ENCODE measurements around the gene PTPN13. TPM values are rescaled to one million over a fixed set of nuclear protein-coding genes. Genes with fewer than 3 reads are reported as not detected.

The PTPN13 gene
- total RNA-seq, 1 experiment from 2014 or later, result 12.5 TPM

DNA sequence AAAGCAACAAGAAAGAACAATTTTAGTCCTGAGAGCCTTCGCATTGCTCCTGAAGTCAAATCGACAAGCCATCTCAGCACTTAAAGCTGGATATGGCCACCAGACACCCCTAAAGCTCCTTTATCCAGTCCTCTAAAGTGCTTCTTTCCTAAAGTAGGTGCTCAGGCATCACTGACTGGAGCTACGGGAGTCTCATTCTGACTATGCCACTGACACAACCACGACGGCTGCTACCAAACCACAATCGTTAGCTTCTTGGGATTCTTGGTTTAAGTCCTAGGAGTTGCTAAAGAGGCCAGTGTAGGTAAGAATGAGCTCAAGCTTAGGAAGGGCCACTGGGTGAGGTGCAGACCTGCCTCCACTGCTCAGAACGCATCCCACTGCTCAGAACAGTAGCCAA, 254.0 kb downstream of the PTPN13 start:
- Histone ChIP-seq H3K4me1 (ENCODE audit: control insufficient read depth, insufficient read depth, low read length) (no peaks in the 10 kb centered on the region), H3K4me3 (ENCODE audit: low read depth in 2 of 2, low read length in 2 of 2) (no peak overlapping the region), H3K27ac (ENCODE audit: low read length) (no peak overlapping the region), H3K9me3 (ENCODE audit: control insufficient read depth, insufficient read depth, low read depth, low read length) (no peaks in the 10 kb centered on the region), H3K27me3 (ENCODE audit: control insufficient read depth, insufficient read depth, low read length) (no peaks in the 10 kb centered on the region), H3K36me3 (ENCODE audit: control insufficient read depth, insufficient read depth, low read length) (no peaks in the 10 kb centered on the region)
- intact Hi-C loops (cut with micrococcal nuclease; ENCODE audit: unreplicated experiment) (no loop called here), in situ Hi-C loops (cut with HindIII; ENCODE audit: low pct_unique_long_range_greater_than_20kb, low sequenced_read_pairs) (no loop called here)
- DNase-seq (ENCODE audit: low read depth, low spot score) (no peak), ATAC-seq (no peak)
- CTCF ChIA-PET, result no interaction called here
- no TSS peak for BruUV-seq (replicated peaks)
- POLR2A ChIA-PET, result interaction anchor here (0.5 kb wide), 1 partner anchor 10 kb away, joined by 9 read pairs; no protein-coding TSS in a partner anchor
- TF ChIP-seq, protein P1, sequence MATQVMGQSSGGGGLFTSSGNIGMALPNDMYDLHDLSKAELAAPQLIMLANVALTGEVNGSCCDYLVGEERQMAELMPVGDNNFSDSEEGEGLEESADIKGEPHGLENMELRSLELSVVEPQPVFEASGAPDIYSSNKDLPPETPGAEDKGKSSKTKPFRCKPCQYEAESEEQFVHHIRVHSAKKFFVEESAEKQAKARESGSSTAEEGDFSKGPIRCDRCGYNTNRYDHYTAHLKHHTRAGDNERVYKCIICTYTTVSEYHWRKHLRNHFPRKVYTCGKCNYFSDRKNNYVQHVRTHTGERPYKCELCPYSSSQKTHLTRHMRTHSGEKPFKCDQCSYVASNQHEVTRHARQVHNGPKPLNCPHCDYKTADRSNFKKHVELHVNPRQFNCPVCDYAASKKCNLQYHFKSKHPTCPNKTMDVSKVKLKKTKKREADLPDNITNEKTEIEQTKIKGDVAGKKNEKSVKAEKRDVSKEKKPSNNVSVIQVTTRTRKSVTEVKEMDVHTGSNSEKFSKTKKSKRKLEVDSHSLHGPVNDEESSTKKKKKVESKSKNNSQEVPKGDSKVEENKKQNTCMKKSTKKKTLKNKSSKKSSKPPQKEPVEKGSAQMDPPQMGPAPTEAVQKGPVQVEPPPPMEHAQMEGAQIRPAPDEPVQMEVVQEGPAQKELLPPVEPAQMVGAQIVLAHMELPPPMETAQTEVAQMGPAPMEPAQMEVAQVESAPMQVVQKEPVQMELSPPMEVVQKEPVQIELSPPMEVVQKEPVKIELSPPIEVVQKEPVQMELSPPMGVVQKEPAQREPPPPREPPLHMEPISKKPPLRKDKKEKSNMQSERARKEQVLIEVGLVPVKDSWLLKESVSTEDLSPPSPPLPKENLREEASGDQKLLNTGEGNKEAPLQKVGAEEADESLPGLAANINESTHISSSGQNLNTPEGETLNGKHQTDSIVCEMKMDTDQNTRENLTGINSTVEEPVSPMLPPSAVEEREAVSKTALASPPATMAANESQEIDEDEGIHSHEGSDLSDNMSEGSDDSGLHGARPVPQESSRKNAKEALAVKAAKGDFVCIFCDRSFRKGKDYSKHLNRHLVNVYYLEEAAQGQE (IDR thresholded peaks at IDR 0.05; ENCODE audit: insufficient read depth in 1 of 2, low read depth in 2 of 2, low read length in 1 of 2), result no peak
- TF ChIP-seq SIN3A (IDR thresholded peaks at IDR 0.05; ENCODE audit: borderline replicate concordance, insufficient read depth, low read depth, low read length) (no peak), POLR2AphosphoS5 (IDR thresholded peaks at IDR 0.05; ENCODE audit: low read depth, low read length) (no peak), CTCF (IDR thresholded peaks at IDR 0.05) (no peak), TCF7L2 (IDR thresholded peaks at IDR 0.05; ENCODE audit: low read depth, low read length) (no peak)

DNA sequence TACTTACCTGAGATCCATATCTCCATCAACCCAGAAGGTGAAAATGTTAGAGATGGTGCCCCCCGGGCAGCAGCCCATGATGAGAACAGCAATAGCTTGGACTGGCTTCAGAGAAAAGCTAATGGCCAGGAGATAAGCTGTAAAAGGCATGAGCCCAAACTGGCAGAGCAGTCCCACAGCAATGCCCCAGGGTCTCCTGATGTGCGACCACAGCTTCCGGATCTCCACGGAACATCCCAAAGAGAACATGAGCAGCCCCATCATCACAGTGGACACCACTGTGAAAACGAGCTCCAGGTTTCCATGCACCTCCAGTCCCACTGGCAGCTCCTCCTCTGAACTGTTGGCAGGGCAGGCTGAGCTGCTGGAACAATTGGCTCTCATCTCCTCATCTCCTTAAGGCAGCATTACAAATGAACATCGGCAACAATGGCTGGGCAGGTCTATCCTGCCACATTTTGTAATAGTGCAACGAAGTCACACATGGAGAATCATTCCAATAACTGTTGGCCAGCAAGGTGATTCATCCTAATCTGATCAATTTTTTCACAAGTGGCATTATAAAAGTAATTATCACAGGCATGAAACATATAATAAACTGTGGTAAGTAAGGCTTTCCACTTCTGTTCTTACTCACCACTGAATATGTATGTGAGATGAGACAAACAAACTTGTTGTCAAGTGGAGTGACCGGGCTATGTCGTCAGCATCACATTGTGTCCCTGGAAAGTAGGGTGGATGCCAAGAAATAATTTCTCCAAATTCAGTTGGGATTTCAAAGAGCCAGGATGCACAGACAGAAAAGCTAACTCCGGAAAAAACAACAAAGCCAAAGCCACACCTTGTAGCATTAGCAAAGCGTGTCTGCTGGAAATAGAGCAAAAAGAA, 254.9 kb downstream of the PTPN13 start, which contains the start of gene SLC10A6:
Gene SLC10A6, minus strand, starts transcription at position 653 of the 888 bp plus-strand sequence. Its CDS starts 269 bp downstream, at position 384.
- BruUV-seq (replicated peaks), result no TSS peak
- ATAC-seq, result no peak

More for the DNA sequence above, 254.9 kb downstream of the PTPN13 start, which contains the start of gene SLC10A6:
- Histone ChIP-seq H3K36me3 (ENCODE audit: control insufficient read depth, insufficient read depth, low read length) (no peaks in the 10 kb centered on the region), H3K4me1 (ENCODE audit: control insufficient read depth, insufficient read depth, low read length) (no peaks in the 10 kb centered on the region), H3K27ac (ENCODE audit: low read length) (no peak within 1 kb of the TSS), H3K9me3 (ENCODE audit: control insufficient read depth, insufficient read depth, low read depth, low read length) (no peaks in the 10 kb centered on the region), H3K27me3 (ENCODE audit: control insufficient read depth, insufficient read depth, low read length) (no peaks in the 10 kb centered on the region), H3K4me3 (ENCODE audit: low read depth in 2 of 2, low read length in 2 of 2) (no peak within 1 kb of the TSS)
- intact Hi-C loops (cut with micrococcal nuclease; ENCODE audit: unreplicated experiment), result no loop called here
- POLR2A ChIA-PET, result no interaction called here
- in situ Hi-C loops (cut with HindIII; ENCODE audit: low pct_unique_long_range_greater_than_20kb, low sequenced_read_pairs), result no loop called here
- CTCF ChIA-PET, result no interaction called here
- TF ChIP-seq, protein P1 (IDR thresholded peaks at IDR 0.05; ENCODE audit: insufficient read depth in 1 of 2, low read depth in 2 of 2, low read length in 1 of 2), result no peak
- no peak for TF ChIP-seq SIN3A (IDR thresholded peaks at IDR 0.05; ENCODE audit: borderline replicate concordance, insufficient read depth, low read depth, low read length)
- no peak for TF ChIP-seq CTCF (IDR thresholded peaks at IDR 0.05)
- no peak for TF ChIP-seq TCF7L2 (IDR thresholded peaks at IDR 0.05; ENCODE audit: low read depth, low read length)
- TF ChIP-seq POLR2AphosphoS5 (IDR thresholded peaks at IDR 0.05; ENCODE audit: low read depth, low read length), result no peak
- DNase-seq (ENCODE audit: low read depth, low spot score), result no peak

Measured in Panc1 (cell line).